ENCODE data around the gene AUTS2. TPM values are rescaled to one million over a fixed set of nuclear protein-coding genes. Genes with fewer than 3 reads are reported as not detected.
"Not testable (repeated sequence)": the region's sequence is repeated elsewhere in the genome, so short reads cannot be mapped to it uniquely, and the experiment has no call there.

The AUTS2 gene
- total RNA-seq, 5 donors from 2014 or later (not counting 1 experiment from before 2014, with no cell fraction given) = 10.6 to 66.2 (median 37.6) TPM

DNA sequence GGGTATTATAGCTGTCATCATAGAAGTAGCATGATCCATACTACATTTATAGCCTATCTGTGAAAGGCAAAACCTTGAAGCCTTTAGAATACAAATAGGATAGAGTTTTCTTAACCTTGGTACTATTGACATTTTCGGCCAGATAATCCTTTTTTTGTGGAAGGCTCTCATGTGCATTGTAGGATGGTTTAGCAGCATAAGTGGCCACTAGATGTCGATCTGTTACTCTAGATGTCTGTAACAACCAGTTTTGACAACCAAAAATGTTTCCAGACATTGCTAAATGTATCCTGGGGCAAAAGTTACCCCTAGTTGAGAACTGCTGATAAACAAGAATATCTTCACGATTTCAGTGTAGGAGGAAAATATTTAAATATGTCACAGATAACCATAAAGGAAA is 1214.2 kb downstream of the AUTS2 start:
- Histone ChIP-seq H3K27me3 (replicated peaks in 1 of 2; ENCODE audit: control insufficient read depth in 2 of 2, extremely low read depth in 1 of 2, insufficient read depth in 2 of 2, low read length in 1 of 2) (no peaks in the 10 kb centered on the region), H3K9me3 (no peaks in the 10 kb centered on the region), H3K36me3 (ENCODE audit: control insufficient read depth in 2 of 2, extremely low read depth in 1 of 2, insufficient read depth in 1 of 2, low read length in 1 of 2) (no peaks in the 10 kb centered on the region), H3K4me3 (ENCODE audit: control insufficient read depth in 1 of 2, extremely low read depth in 1 of 2, low read length in 1 of 2) (no peak overlapping the region), H3K4me1 (ENCODE audit: control insufficient read depth in 1 of 2, extremely low read depth in 1 of 2, insufficient read depth in 2 of 2, low read length in 2 of 2) (peaks cover 0 to 3% of the 10 kb centered on the region in 2 experiments), H3K27ac (ENCODE audit: low read length) (no peak overlapping the region)
- Mint-ChIP-seq H3K27ac (no peak overlapping the region), H3K36me3 (no peaks in the 10 kb centered on the region), H3K27me3 (peaks cover 0 to 8% of the 10 kb centered on the region in 2 donors), H3K4me1 (peaks cover 3 to 12% (median 9%) of the 10 kb centered on the region in 3 donors), H3K4me3 (no peak overlapping the region), H3K9me3 (peaks cover 0 to 18% (median 5%) of the 10 kb centered on the region in 3 donors)
- DNase-seq (no peak), ATAC-seq (replicated peaks in 1 of 4) (no peak)
- POLR2A ChIA-PET = no interaction called here
- WGBS (ENCODE audit: insufficient coverage) = no CpG with 5 or more reads among the region's 3 CpGs
- CTCF ChIA-PET = no interaction called here

DNA sequence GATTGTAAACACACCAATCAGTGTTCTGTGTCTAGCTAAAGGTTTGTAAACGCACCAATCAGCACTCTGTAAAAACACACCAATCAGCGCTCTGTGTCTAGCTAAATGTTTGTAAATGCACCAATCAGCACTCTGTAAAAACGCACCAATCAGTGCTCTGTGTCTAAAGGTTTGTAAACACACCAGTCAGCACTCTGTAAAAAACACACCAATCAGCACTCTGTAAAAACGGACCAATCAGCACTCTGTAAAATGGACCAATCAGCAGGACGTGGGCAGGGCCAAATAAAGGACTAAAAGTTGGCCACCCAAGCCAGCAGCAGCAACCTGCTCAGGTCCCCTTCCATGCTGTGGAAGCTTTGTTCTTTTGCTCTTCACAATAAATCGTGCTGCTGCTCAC is 1224.2 kb downstream of the AUTS2 start:
- H3K36me3 ChIP-seq (ENCODE audit: control insufficient read depth in 2 of 2, extremely low read depth in 1 of 2, insufficient read depth in 1 of 2, low read length in 1 of 2); H3K4me3 Mint-ChIP-seq; H3K4me1 Mint-ChIP-seq; H3K9me3 ChIP-seq; H3K27me3 ChIP-seq (replicated peaks in 1 of 2; ENCODE audit: control insufficient read depth in 2 of 2, extremely low read depth in 1 of 2, insufficient read depth in 2 of 2, low read length in 1 of 2); H3K27me3 Mint-ChIP-seq; H3K27ac ChIP-seq (ENCODE audit: low read length); POLR2A ChIA-PET; DNase-seq; H3K36me3 Mint-ChIP-seq; H3K4me3 ChIP-seq (ENCODE audit: control insufficient read depth in 1 of 2, extremely low read depth in 1 of 2, low read length in 1 of 2); ATAC-seq (replicated peaks in 1 of 4); H3K4me1 ChIP-seq (ENCODE audit: control insufficient read depth in 1 of 2, extremely low read depth in 1 of 2, insufficient read depth in 2 of 2, low read length in 2 of 2); H3K27ac Mint-ChIP-seq; CTCF ChIA-PET: not testable (repeated sequence)
- peaks cover 2 to 21% (median 15%) of the 10 kb centered on the region in 3 donors for H3K9me3 Mint-ChIP-seq
- 77% methylated on average over 4 of the region's 6 CpGs for WGBS (ENCODE audit: insufficient coverage)

GRCh38 chr7:70829221-70830059 is 1231.2 kb downstream of the AUTS2 start:
- H3K27ac ChIP-seq (ENCODE audit: low read length) = no peak overlapping the region
- DNase-seq (peak in 33 of 35 experiments; percentile 4 to 74 (median 37)), ATAC-seq (replicated peaks in 1 of 4) (peak in 3 of 4 experiments; percentile 37 to 67 (median 60))
- Mint-ChIP-seq H3K27me3 (peaks cover 0 to 4% of the 10 kb centered on the region in 2 donors), H3K4me3 (peak overlapping the region; percentile 21 to 57 (median 28)), H3K27ac (no peak overlapping the region), H3K4me1 (peaks cover 10 to 14% (median 11%) of the 10 kb centered on the region in 3 donors), H3K9me3 (peaks cover 0 to 2% (median 0%) of the 10 kb centered on the region in 3 donors), H3K36me3 (no peaks in the 10 kb centered on the region)
- no peaks in the 10 kb centered on the region for H3K9me3 ChIP-seq
- 3% methylated on average over 27 of the region's 29 CpGs for WGBS (ENCODE audit: insufficient coverage)
- POLR2A ChIA-PET = no interaction called here
- no peaks in the 10 kb centered on the region for H3K36me3 ChIP-seq (ENCODE audit: control insufficient read depth in 2 of 2, extremely low read depth in 1 of 2, insufficient read depth in 1 of 2, low read length in 1 of 2)
- CTCF ChIA-PET = no interaction called here
- peaks cover 2 to 13% of the 10 kb centered on the region in 2 experiments for H3K4me1 ChIP-seq (ENCODE audit: control insufficient read depth in 1 of 2, extremely low read depth in 1 of 2, insufficient read depth in 2 of 2, low read length in 2 of 2)
- peak overlapping the region; percentile 1 to 67 for H3K4me3 ChIP-seq (ENCODE audit: control insufficient read depth in 1 of 2, extremely low read depth in 1 of 2, low read length in 1 of 2)
- H3K27me3 ChIP-seq (replicated peaks in 1 of 2; ENCODE audit: control insufficient read depth in 2 of 2, extremely low read depth in 1 of 2, insufficient read depth in 2 of 2, low read length in 1 of 2) = peaks cover 0 to 27% of the 10 kb centered on the region in 2 experiments

GRCh38 chr7:70830060-70830395 is 1231.8 kb downstream of the AUTS2 start:
- Mint-ChIP-seq H3K4me3 (peak overlapping the region in 1 of 3 donors; percentile 57), H3K9me3 (peaks cover 0 to 2% (median 0%) of the 10 kb centered on the region in 3 donors), H3K4me1 (peaks cover 10 to 14% (median 11%) of the 10 kb centered on the region in 3 donors), H3K27me3 (peaks cover 0 to 4% of the 10 kb centered on the region in 2 donors), H3K27ac (no peak overlapping the region), H3K36me3 (no peaks in the 10 kb centered on the region)
- Histone ChIP-seq H3K27me3 (replicated peaks in 1 of 2; ENCODE audit: control insufficient read depth in 2 of 2, extremely low read depth in 1 of 2, insufficient read depth in 2 of 2, low read length in 1 of 2) (peaks cover 0 to 27% of the 10 kb centered on the region in 2 experiments), H3K4me1 (ENCODE audit: control insufficient read depth in 1 of 2, extremely low read depth in 1 of 2, insufficient read depth in 2 of 2, low read length in 2 of 2) (peaks cover 2 to 13% of the 10 kb centered on the region in 2 experiments), H3K4me3 (ENCODE audit: control insufficient read depth in 1 of 2, extremely low read depth in 1 of 2, low read length in 1 of 2) (no peak overlapping the region), H3K36me3 (ENCODE audit: control insufficient read depth in 2 of 2, extremely low read depth in 1 of 2, insufficient read depth in 1 of 2, low read length in 1 of 2) (no peaks in the 10 kb centered on the region), H3K27ac (ENCODE audit: low read length) (no peak overlapping the region), H3K9me3 (no peaks in the 10 kb centered on the region)
- 43% methylated on average over 6 of the region's 7 CpGs for WGBS (ENCODE audit: insufficient coverage)
- ChIA-PET POLR2A (no interaction called here), CTCF (no interaction called here)
- no peak for DNase-seq
- ATAC-seq (replicated peaks in 1 of 4) = no peak

DNA sequence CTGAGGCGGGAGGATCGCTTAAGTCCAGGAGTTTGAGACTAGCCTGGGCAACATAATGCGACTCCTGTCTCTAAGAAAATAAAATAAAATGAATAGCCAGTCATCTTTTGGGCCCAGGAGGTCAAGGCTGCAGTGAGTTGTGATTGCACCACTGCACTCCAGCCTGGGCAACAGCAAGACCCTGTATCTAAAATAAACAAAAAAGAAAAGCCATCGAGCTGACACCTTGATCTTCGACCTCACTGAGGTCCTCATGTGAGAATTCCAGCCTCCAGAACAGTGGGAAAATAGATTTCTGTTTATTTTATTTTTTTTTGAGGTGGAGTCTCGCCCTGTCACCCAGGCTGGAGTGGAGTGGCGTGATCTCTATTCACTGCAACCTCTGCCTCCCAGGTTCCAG is 1232.2 kb downstream of the AUTS2 start:
- no peaks in the 10 kb centered on the region for H3K36me3 Mint-ChIP-seq
- H3K4me1 Mint-ChIP-seq = peaks cover 10 to 14% (median 11%) of the 10 kb centered on the region in 3 donors

DNA sequence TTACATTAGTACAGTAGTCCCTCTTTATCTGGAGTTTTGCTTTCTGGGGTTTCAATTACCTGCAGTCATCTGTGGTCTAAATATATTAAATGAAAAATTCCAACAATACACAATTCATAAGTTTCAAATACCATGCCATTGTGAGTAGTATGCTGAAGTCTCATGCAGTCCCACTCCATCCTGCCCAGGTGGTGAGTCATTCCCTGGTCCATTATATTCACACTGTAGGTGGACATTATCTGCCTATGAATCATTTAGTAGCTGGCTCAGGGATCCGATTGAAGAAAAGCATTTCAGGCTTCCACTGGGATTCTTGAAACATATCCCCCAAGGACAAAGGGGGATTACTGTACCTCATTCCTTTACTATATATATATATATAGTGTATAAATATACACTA is 1235.5 kb downstream of the AUTS2 start:
- no CpG with 5 or more reads among the region's 1 CpG for WGBS (ENCODE audit: insufficient coverage)
- no peak overlapping the region for H3K27ac ChIP-seq (ENCODE audit: low read length)
- peaks cover 10 to 14% (median 11%) of the 10 kb centered on the region in 3 donors for H3K4me1 Mint-ChIP-seq
- DNase-seq (no peak), ATAC-seq (replicated peaks in 1 of 4) (no peak)
- peaks cover 3 to 9% of the 10 kb centered on the region in 2 donors for H3K27me3 Mint-ChIP-seq
- peaks cover 2 to 13% of the 10 kb centered on the region in 2 experiments for H3K4me1 ChIP-seq (ENCODE audit: control insufficient read depth in 1 of 2, extremely low read depth in 1 of 2, insufficient read depth in 2 of 2, low read length in 2 of 2)
- no peaks in the 10 kb centered on the region for H3K36me3 ChIP-seq (ENCODE audit: control insufficient read depth in 2 of 2, extremely low read depth in 1 of 2, insufficient read depth in 1 of 2, low read length in 1 of 2)
- no peaks in the 10 kb centered on the region for H3K36me3 Mint-ChIP-seq
- CTCF ChIA-PET = interaction anchor here (0.6 to 0.7 kb wide), 2 partner anchors 186 to 901 kb away, joined by 3 to 4 read pairs; no protein-coding TSS in a partner anchor
- peaks cover 0 to 31% of the 10 kb centered on the region in 2 experiments for H3K27me3 ChIP-seq (replicated peaks in 1 of 2; ENCODE audit: control insufficient read depth in 2 of 2, extremely low read depth in 1 of 2, insufficient read depth in 2 of 2, low read length in 1 of 2)
- H3K9me3 Mint-ChIP-seq = no peaks in the 10 kb centered on the region
- H3K27ac Mint-ChIP-seq = no peak overlapping the region
- no peak overlapping the region for H3K4me3 ChIP-seq (ENCODE audit: control insufficient read depth in 1 of 2, extremely low read depth in 1 of 2, low read length in 1 of 2)
- POLR2A ChIA-PET = no interaction called here
- H3K4me3 Mint-ChIP-seq = no peak overlapping the region
- H3K9me3 ChIP-seq = no peaks in the 10 kb centered on the region

More for the DNA sequence above, 1232.2 kb downstream of the AUTS2 start:
- Mint-ChIP-seq H3K4me3 (peak overlapping the region in 1 of 3 donors; percentile 57), H3K27ac (no peak overlapping the region), H3K27me3 (peaks cover 0 to 4% of the 10 kb centered on the region in 2 donors), H3K9me3 (peaks cover 0 to 2% (median 0%) of the 10 kb centered on the region in 3 donors)
- peaks cover 2 to 13% of the 10 kb centered on the region in 2 experiments for H3K4me1 ChIP-seq (ENCODE audit: control insufficient read depth in 1 of 2, extremely low read depth in 1 of 2, insufficient read depth in 2 of 2, low read length in 2 of 2)
- DNase-seq = no peak
- no peaks in the 10 kb centered on the region for H3K9me3 ChIP-seq
- POLR2A ChIA-PET = no interaction called here
- peaks cover 0 to 27% of the 10 kb centered on the region in 2 experiments for H3K27me3 ChIP-seq (replicated peaks in 1 of 2; ENCODE audit: control insufficient read depth in 2 of 2, extremely low read depth in 1 of 2, insufficient read depth in 2 of 2, low read length in 1 of 2)
- WGBS (ENCODE audit: insufficient coverage) = no CpG with 5 or more reads among the region's 7 CpGs
- CTCF ChIA-PET = no interaction called here
- no peaks in the 10 kb centered on the region for H3K36me3 ChIP-seq (ENCODE audit: control insufficient read depth in 2 of 2, extremely low read depth in 1 of 2, insufficient read depth in 1 of 2, low read length in 1 of 2)
- no peak overlapping the region for H3K27ac ChIP-seq (ENCODE audit: low read length)
- ATAC-seq (replicated peaks in 1 of 4) = no peak
- no peak overlapping the region for H3K4me3 ChIP-seq (ENCODE audit: control insufficient read depth in 1 of 2, extremely low read depth in 1 of 2, low read length in 1 of 2)

All from T-cell (primary cell).